ENCODE data around the gene C1orf167. TPM values are rescaled to one million over a fixed set of nuclear protein-coding genes. Genes with fewer than 3 reads are reported as not detected.

The C1orf167 gene
- total RNA-seq, 1 experiment from 2014 or later, result 0.39 TPM

- Histone ChIP-seq H3K4me1 (ENCODE audit: insufficient read depth, low read length) (no peaks in the 10 kb centered on the region; the same call in 1 of the 2 replicates), H2AFZ (ENCODE audit: low read length) (no peak overlapping the region), H3K18ac (ENCODE audit: insufficient read length, low read depth, low read length) (no peak overlapping the region), H4K8ac (replicated peaks; ENCODE audit: insufficient read length, low read depth, low read length) (no peak overlapping the region), H3K27ac (ENCODE audit: insufficient read length, low read depth, low read length) (no peak overlapping the region), H2BK5ac (ENCODE audit: insufficient read length, low read length) (no peak overlapping the region), H3K14ac (ENCODE audit: insufficient read depth, low read length) (no peak overlapping the region; the same call in 1 of the 2 replicates), H2BK12ac (ENCODE audit: insufficient read length, low read depth, low read length) (no peak overlapping the region), H3K9me3 (ENCODE audit: control insufficient read depth, low read depth, low read length) (no peaks in the 10 kb centered on the region), H2BK20ac (ENCODE audit: low read depth, low read length, poor library complexity, severe bottlenecking) (no peak overlapping the region), H4K20me1 (ENCODE audit: control insufficient read depth, insufficient read depth, insufficient read length) (no peaks in the 10 kb centered on the region), H3K27me3 (ENCODE audit: insufficient read depth, low read length) (no peaks in the 10 kb centered on the region), H2AK5ac (ENCODE audit: insufficient read length, low read length) (no peak overlapping the region), H3K56ac (ENCODE audit: insufficient read length, low read depth, low read length) (no peak overlapping the region), H2BK15ac (ENCODE audit: low read depth, low read length) (no peak overlapping the region), H3K9ac (ENCODE audit: extremely low read depth, insufficient read length, low read length) (no peak overlapping the region), H3K23me2 (ENCODE audit: insufficient read length, low read depth, low read length, poor library complexity, severe bottlenecking) (peaks cover 10% of the 10 kb centered on the region), H3K4ac (ENCODE audit: low read depth, low read length) (no peak overlapping the region), H4K5ac (ENCODE audit: insufficient read length, low read depth, low read length) (no peak overlapping the region), H3K23ac (ENCODE audit: insufficient read length, low read depth, low read length) (no peak overlapping the region), H3K79me1 (ENCODE audit: insufficient read depth, low read depth, low read length, poor library complexity, severe bottlenecking) (no peaks in the 10 kb centered on the region), H2BK120ac (ENCODE audit: low read depth, low read length, poor library complexity, severe bottlenecking) (no peak overlapping the region), H3T11ph (ENCODE audit: low read length) (no peak overlapping the region), H4K91ac (ENCODE audit: insufficient read length, low read depth, low read length) (no peak overlapping the region), H3K79me2 (ENCODE audit: insufficient read depth, low read length) (no peaks in the 10 kb centered on the region), H3K4me2 (ENCODE audit: insufficient read depth, insufficient read length, low read length) (no peak overlapping the region)
- Mint-ChIP-seq H3K4me1 (peaks cover 25 to 34% of the 10 kb centered on the region in 2 experiments), H3K36me3 (ENCODE audit: insufficient read depth in 1 of 3, low read depth in 3 of 3) (peaks cover 13 to 34% (median 23%) of the 10 kb centered on the region in 3 experiments; a peak in 6 of 7 replicates), H3K27ac (peak overlapping the region in 1 of 3 experiments; percentile 15; a peak in 1 of 7 replicates), H3K27me3 (ENCODE audit: low read depth) (no peaks in the 10 kb centered on the region), H3K4me3 (peak overlapping the region in 1 of 2 experiments; percentile 5; a peak in 1 of 5 replicates), H3K9me3 (no peaks in the 10 kb centered on the region)
- DNase-seq, result no peak
- no peak for TF ChIP-seq CTCF (conservative IDR thresholded peaks at IDR 0.05)
- no CpG with 5 or more reads among the region's 21 CpGs for WGBS (ENCODE audit: extremely low coverage, insufficient read length, low lambda C conversion rate)
Observed at GRCh38 chr1:11800756-11801433, 38.9 kb downstream of the C1orf167 start.
